ENCODE data around the gene ITK.
"Not testable (repeated sequence)": the region's sequence is repeated elsewhere in the genome, so short reads cannot be mapped to it uniquely, and the experiment has no call there.

The ITK gene

GRCh38 chr5:157178966-157179365 lies 1.7 kb upstream of the ITK start:
- TF ChIP-seq FOXP2 (optimal IDR thresholded peaks at IDR 0.05; ENCODE audit: control extremely low read depth, extremely low read length, insufficient read depth) = no peak
- no peak for TF ChIP-seq POLR2AphosphoS5 (IDR thresholded peaks at IDR 0.05; ENCODE audit: borderline replicate concordance, low read depth, low read length)
- no peak for TF ChIP-seq EZH2 (IDR thresholded peaks at IDR 0.05)
- H3K36me3 ChIP-seq (ENCODE audit: insufficient read depth, low read length) = no peaks in the 10 kb centered on the region
- DNase-seq (ENCODE audit: low read depth, low spot score) = no peak
- H3K9me3 ChIP-seq (ENCODE audit: low read depth, low read length) = no peaks in the 10 kb centered on the region
- H3K9ac ChIP-seq (ENCODE audit: insufficient read length) = no peak overlapping the region
- no peak overlapping the region for H3K27ac ChIP-seq
- H3K4me3 ChIP-seq = no peak overlapping the region

DNA sequence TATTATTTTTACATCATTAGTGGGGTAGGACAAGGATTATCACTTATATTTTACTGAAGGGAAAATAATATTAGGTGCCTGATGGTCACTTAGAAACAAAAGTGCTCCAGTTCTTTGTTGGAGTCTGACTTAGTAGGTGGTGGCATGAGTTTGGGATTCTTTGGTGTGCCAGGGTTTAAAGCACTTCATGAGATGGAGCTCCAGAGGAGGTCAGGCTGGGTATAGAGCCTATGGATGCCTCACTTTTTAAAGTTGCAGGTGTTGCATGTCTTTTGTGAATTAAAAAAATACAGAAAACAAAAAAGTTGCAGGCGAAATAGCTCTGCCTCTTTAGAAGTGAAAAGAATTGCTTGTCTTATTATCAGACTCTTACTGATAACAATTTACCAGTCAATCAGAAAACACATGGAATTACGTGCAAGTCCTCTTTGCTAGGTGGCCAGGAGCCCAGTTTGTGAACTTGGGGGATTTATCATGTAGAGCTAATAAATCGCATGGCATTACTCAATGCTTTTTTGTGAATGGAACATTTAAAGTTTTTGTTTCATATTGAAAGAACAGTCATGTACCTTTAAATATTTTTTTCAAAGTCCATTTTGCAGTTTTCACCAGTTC lies 1.6 kb downstream of the ITK start:
- Histone ChIP-seq H3K27ac (no peak overlapping the region), H3K9ac (ENCODE audit: insufficient read length) (no peak overlapping the region), H3K9me3 (ENCODE audit: low read depth, low read length) (no peaks in the 10 kb centered on the region), H3K36me3 (ENCODE audit: insufficient read depth, low read length) (no peaks in the 10 kb centered on the region), H3K4me3 (no peak overlapping the region)
- TF ChIP-seq EZH2 (IDR thresholded peaks at IDR 0.05) = no peak
- DNase-seq (ENCODE audit: low read depth, low spot score) = no peak

DNA sequence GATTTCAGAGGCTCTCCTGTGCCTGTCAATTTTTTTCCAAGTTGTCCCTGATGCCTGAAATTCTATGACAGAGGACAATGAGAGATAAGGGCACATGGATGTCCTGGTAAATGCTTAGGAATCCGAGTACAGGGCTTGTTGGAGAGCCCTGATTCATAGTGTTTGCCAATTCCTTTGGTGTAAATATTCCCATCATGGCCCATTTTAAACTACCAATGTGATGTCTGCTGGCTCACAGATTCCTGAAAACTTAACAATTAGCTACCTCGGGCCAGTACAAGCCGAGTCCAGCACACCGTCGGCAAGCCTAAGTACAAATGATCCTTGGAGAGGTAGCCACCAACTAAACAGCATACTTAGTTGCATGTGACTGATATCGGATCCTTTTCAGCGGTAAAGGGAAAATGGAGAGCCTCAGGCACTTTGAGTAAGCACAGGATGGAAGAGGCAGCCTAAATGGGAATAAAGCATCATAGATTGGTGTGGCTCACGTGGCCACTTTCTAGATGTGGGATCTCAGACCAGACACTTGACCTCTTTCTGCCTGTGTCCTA lies 3.6 kb downstream of the ITK start:
- H3K27ac ChIP-seq = no peak overlapping the region
- TF ChIP-seq EZH2 (IDR thresholded peaks at IDR 0.05) = no peak
- H3K4me3 ChIP-seq = no peak overlapping the region
- H3K36me3 ChIP-seq (ENCODE audit: insufficient read depth, low read length) = no peaks in the 10 kb centered on the region
- H3K9me3 ChIP-seq (ENCODE audit: low read depth, low read length) = no peaks in the 10 kb centered on the region
- H3K9ac ChIP-seq (ENCODE audit: insufficient read length) = no peak overlapping the region
- no peak for DNase-seq (ENCODE audit: low read depth, low spot score)

DNA sequence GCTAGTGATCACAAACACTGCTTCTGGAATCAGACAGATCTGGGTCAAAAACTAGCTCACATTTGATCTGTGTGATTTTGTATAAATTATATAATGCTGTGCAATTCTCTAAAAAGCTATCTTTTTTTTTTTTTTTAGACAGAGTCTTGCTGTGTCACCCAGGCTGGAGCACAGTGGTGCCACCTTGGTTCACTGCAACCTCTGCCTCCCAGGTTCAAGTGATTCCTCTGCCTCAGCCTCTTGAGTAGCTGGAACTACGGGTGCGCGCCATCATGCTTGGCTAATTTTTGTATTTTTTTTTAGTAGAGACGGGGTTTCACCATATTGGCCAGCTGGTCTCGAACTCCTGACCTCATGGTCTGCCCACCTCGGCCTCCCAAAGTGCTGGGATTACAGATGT lies 4.5 kb downstream of the ITK start:
- H3K4me3 ChIP-seq; H3K36me3 ChIP-seq (ENCODE audit: insufficient read depth, low read length); H3K9ac ChIP-seq (ENCODE audit: insufficient read length); DNase-seq (ENCODE audit: low read depth, low spot score); H3K9me3 ChIP-seq (ENCODE audit: low read depth, low read length); H3K27ac ChIP-seq: not testable (repeated sequence)

GRCh38 chr5:157186309-157187045 lies 5.8 kb downstream of the ITK start:
- H3K9ac ChIP-seq (ENCODE audit: insufficient read length) = no peak overlapping the region
- H3K36me3 ChIP-seq (ENCODE audit: insufficient read depth, low read length) = no peaks in the 10 kb centered on the region
- no peak overlapping the region for H3K27ac ChIP-seq
- no peak overlapping the region for H3K4me3 ChIP-seq
- no peak for DNase-seq (ENCODE audit: low read depth, low spot score)
- no peak for TF ChIP-seq EZH2 (IDR thresholded peaks at IDR 0.05)
- TF ChIP-seq FOXP2 (optimal IDR thresholded peaks at IDR 0.05; ENCODE audit: control extremely low read depth, extremely low read length, insufficient read depth) = no peak
- no peak for TF ChIP-seq POLR2AphosphoS5 (IDR thresholded peaks at IDR 0.05; ENCODE audit: borderline replicate concordance, low read depth, low read length)
- H3K9me3 ChIP-seq (ENCODE audit: low read depth, low read length) = no peaks in the 10 kb centered on the region

GRCh38 chr5:157187046-157187754 lies 6.6 kb downstream of the ITK start:
- no peak for DNase-seq (ENCODE audit: low read depth, low spot score)
- Histone ChIP-seq H3K4me3 (no peak overlapping the region), H3K9ac (ENCODE audit: insufficient read length) (no peak overlapping the region), H3K27ac (no peak overlapping the region), H3K36me3 (ENCODE audit: insufficient read depth, low read length) (no peaks in the 10 kb centered on the region), H3K9me3 (ENCODE audit: low read depth, low read length) (no peaks in the 10 kb centered on the region)
- TF ChIP-seq FOXP2 (optimal IDR thresholded peaks at IDR 0.05; ENCODE audit: control extremely low read depth, extremely low read length, insufficient read depth) = no peak
- TF ChIP-seq EZH2 (IDR thresholded peaks at IDR 0.05) = no peak
- TF ChIP-seq POLR2AphosphoS5 (IDR thresholded peaks at IDR 0.05; ENCODE audit: borderline replicate concordance, low read depth, low read length) = no peak

- Histone ChIP-seq H3K4me3 (no peak overlapping the region), H3K36me3 (ENCODE audit: insufficient read depth, low read length) (no peaks in the 10 kb centered on the region), H3K9ac (ENCODE audit: insufficient read length) (no peak overlapping the region), H3K27ac (no peak overlapping the region), H3K9me3 (ENCODE audit: low read depth, low read length) (no peaks in the 10 kb centered on the region)
- no peak for DNase-seq (ENCODE audit: low read depth, low spot score)
- TF ChIP-seq POLR2AphosphoS5 (IDR thresholded peaks at IDR 0.05; ENCODE audit: borderline replicate concordance, low read depth, low read length) (no peak), FOXP2 (optimal IDR thresholded peaks at IDR 0.05; ENCODE audit: control extremely low read depth, extremely low read length, insufficient read depth) (no peak), EZH2 (IDR thresholded peaks at IDR 0.05) (no peak)
Measured at GRCh38 chr5:157188270-157188669, 7.6 kb downstream of the ITK start.

DNA sequence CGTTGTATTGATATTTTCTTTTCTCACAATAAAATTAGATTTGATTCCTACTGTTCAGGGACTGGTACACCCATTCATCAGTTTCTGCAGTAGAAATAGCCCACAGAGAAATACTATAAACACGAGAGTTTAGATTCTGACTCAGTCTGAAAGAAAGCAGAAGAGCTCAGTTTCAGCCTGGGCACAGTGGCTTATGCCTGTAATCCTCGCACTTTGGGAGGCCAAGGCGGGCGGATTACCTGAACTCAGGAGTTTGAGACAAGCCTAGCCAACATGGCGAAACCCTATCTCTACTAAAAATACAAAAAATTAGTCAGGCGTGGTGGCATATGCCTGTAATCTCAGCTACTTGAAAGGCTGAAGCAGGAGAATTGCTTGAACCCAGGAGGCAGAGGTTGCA lies 8.6 kb downstream of the ITK start:
- no peak for DNase-seq (ENCODE audit: low read depth, low spot score)
- Histone ChIP-seq H3K27ac (no peak overlapping the region), H3K9ac (ENCODE audit: insufficient read length) (no peak overlapping the region), H3K36me3 (ENCODE audit: insufficient read depth, low read length) (no peaks in the 10 kb centered on the region), H3K4me3 (no peak overlapping the region), H3K9me3 (ENCODE audit: low read depth, low read length) (no peaks in the 10 kb centered on the region)
- TF ChIP-seq POLR2AphosphoS5 (IDR thresholded peaks at IDR 0.05; ENCODE audit: borderline replicate concordance, low read depth, low read length) (no peak), FOXP2 (optimal IDR thresholded peaks at IDR 0.05; ENCODE audit: control extremely low read depth, extremely low read length, insufficient read depth) (no peak), EZH2 (IDR thresholded peaks at IDR 0.05) (no peak)
